ENCODE data around the gene RMDN2. TPM values are rescaled to one million over a fixed set of nuclear protein-coding genes. Genes with fewer than 3 reads are reported as not detected.

The RMDN2 gene
- total RNA-seq, 2 donors from 2014 or later, result 3.9 to 4.9 TPM

DNA sequence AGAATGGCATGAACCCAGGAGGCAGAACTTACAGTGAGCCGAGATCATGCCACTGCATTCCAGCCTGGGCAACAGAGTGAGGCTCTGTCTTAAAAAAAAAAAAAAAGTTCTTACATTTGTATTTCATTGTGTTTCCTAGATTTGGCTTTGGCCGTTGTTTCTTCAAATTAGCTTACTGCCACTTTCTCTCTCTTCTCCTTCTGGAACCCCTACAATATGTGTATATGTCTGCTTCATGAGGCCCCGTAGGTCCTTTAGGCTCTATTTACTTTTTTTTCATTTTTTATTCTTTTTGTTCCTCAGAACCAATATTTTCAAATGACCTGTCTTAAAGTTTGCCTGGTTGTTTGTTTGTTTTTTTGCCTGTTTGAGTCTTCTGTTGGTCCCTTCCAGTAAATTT, 41.2 kb downstream of the RMDN2 start:
- Histone ChIP-seq H3K27me3 (ENCODE audit: control insufficient read depth, insufficient read depth, low read length, poor library complexity, severe bottlenecking) (no peaks in the 10 kb centered on the region), H3K4me1 (ENCODE audit: control insufficient read depth, insufficient read depth, low read length) (no peaks in the 10 kb centered on the region), H3K4me3 (ENCODE audit: low read length) (no peak overlapping the region), H3K9ac (ENCODE audit: extremely low read depth, low read length, poor library complexity, severe bottlenecking) (no peak overlapping the region), H3K9me3 (ENCODE audit: control insufficient read depth, low read length) (peaks cover 4% of the 10 kb centered on the region), H3K27ac (ENCODE audit: low read depth, low read length) (no peak overlapping the region), H3K36me3 (ENCODE audit: control insufficient read depth, insufficient read depth, low read length) (no peaks in the 10 kb centered on the region)
- no peak overlapping the region for H3K4me3 Mint-ChIP-seq
- TF ChIP-seq, protein P1, sequence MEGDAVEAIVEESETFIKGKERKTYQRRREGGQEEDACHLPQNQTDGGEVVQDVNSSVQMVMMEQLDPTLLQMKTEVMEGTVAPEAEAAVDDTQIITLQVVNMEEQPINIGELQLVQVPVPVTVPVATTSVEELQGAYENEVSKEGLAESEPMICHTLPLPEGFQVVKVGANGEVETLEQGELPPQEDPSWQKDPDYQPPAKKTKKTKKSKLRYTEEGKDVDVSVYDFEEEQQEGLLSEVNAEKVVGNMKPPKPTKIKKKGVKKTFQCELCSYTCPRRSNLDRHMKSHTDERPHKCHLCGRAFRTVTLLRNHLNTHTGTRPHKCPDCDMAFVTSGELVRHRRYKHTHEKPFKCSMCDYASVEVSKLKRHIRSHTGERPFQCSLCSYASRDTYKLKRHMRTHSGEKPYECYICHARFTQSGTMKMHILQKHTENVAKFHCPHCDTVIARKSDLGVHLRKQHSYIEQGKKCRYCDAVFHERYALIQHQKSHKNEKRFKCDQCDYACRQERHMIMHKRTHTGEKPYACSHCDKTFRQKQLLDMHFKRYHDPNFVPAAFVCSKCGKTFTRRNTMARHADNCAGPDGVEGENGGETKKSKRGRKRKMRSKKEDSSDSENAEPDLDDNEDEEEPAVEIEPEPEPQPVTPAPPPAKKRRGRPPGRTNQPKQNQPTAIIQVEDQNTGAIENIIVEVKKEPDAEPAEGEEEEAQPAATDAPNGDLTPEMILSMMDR (conservative IDR thresholded peaks at IDR 0.05), result no peak
- H3K4me1 Mint-ChIP-seq, result peaks cover 4% of the 10 kb centered on the region
- H3K36me3 Mint-ChIP-seq (ENCODE audit: low read depth), result peaks cover 6% of the 10 kb centered on the region
- no peaks in the 10 kb centered on the region for H3K27me3 Mint-ChIP-seq (ENCODE audit: insufficient read depth)
- WGBS, 2 experiments (ENCODE audit: insufficient coverage in 1 of 2, insufficient read length in 1 of 2), result 89 to 100% methylated on average over 1 to 3 of the region's 3 CpGs
- DNase-seq, result no peak
- peaks cover 23% of the 10 kb centered on the region for H3K9me3 Mint-ChIP-seq
- no peak overlapping the region for H3K27ac Mint-ChIP-seq

DNA sequence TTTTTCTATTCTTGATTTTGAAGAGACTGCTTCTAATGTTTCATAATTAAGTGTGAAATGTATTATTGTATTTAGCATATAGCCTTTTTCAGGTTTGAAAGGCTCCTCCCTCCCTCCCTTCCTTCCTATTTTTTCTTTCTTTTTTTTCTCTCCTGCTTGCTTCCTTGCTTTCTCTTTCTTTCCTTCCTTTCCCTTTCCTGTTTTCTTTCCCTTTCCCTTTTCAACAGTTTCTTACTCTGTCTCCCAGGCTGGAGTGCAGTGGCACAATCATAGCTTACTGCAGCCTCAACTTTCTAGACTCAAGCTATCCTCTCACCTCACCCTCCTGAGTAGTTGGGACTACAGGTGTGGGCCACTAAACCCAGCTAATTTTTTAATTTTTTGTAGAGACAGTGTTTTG, 44.6 kb downstream of the RMDN2 start:
- H3K27ac Mint-ChIP-seq, result no peak overlapping the region
- H3K36me3 ChIP-seq (ENCODE audit: control insufficient read depth, insufficient read depth, low read length), result no peaks in the 10 kb centered on the region

DNA sequence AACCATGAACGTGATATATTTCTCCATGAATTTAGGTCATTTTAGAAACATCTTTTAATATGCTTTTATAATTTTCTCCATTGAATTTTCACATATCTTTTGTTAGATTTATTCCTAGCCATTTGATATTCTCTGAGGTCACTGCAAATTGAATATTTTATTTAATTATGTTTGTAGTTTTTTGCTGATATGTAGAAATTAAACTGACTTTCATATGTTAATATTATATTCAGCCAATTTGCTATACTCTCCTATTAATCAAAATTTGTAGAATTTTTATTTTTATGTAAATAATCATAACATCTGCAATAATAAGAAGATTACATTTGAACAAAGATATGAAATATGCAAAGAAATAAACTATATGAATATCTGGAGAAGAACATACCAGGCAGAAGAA, 46.9 kb downstream of the RMDN2 start:
- Histone ChIP-seq H3K4me3 (ENCODE audit: low read length) (no peak overlapping the region), H3K4me1 (ENCODE audit: control insufficient read depth, insufficient read depth, low read length) (no peaks in the 10 kb centered on the region), H3K27me3 (ENCODE audit: control insufficient read depth, insufficient read depth, low read length, poor library complexity, severe bottlenecking) (no peaks in the 10 kb centered on the region), H3K9ac (ENCODE audit: extremely low read depth, low read length, poor library complexity, severe bottlenecking) (no peak overlapping the region), H3K27ac (ENCODE audit: low read depth, low read length) (no peak overlapping the region), H3K36me3 (ENCODE audit: control insufficient read depth, insufficient read depth, low read length) (no peaks in the 10 kb centered on the region), H3K9me3 (ENCODE audit: control insufficient read depth, low read length) (no peaks in the 10 kb centered on the region)
- Mint-ChIP-seq H3K4me1 (no peaks in the 10 kb centered on the region), H3K9me3 (peaks cover 3% of the 10 kb centered on the region), H3K36me3 (ENCODE audit: low read depth) (peaks cover 2% of the 10 kb centered on the region), H3K27ac (no peak overlapping the region), H3K4me3 (no peak overlapping the region), H3K27me3 (ENCODE audit: insufficient read depth) (no peaks in the 10 kb centered on the region)
- no peak for DNase-seq
- WGBS, 2 experiments (ENCODE audit: insufficient coverage in 1 of 2, insufficient read length in 1 of 2), result 100% methylated on average over 1 of the region's 1 CpG; no CpG with 5 or more reads in 1 of the 2 experiments
- TF ChIP-seq, protein P1 (conservative IDR thresholded peaks at IDR 0.05), result no peak

More for the DNA sequence above, 44.6 kb downstream of the RMDN2 start:
- peaks cover 9% of the 10 kb centered on the region for H3K9me3 Mint-ChIP-seq
- no peak overlapping the region for H3K9ac ChIP-seq (ENCODE audit: extremely low read depth, low read length, poor library complexity, severe bottlenecking)
- no peaks in the 10 kb centered on the region for H3K36me3 Mint-ChIP-seq (ENCODE audit: low read depth)
- no peak for DNase-seq
- no peaks in the 10 kb centered on the region for H3K9me3 ChIP-seq (ENCODE audit: control insufficient read depth, low read length)
- no peak overlapping the region for H3K4me3 ChIP-seq (ENCODE audit: low read length)
- H3K27me3 Mint-ChIP-seq (ENCODE audit: insufficient read depth), result no peaks in the 10 kb centered on the region
- no peak overlapping the region for H3K4me3 Mint-ChIP-seq
- no peaks in the 10 kb centered on the region for H3K4me1 Mint-ChIP-seq
- TF ChIP-seq, protein P1 (conservative IDR thresholded peaks at IDR 0.05), result no peak
- no peaks in the 10 kb centered on the region for H3K4me1 ChIP-seq (ENCODE audit: control insufficient read depth, insufficient read depth, low read length)
- no peaks in the 10 kb centered on the region for H3K27me3 ChIP-seq (ENCODE audit: control insufficient read depth, insufficient read depth, low read length, poor library complexity, severe bottlenecking)
- H3K27ac ChIP-seq (ENCODE audit: low read depth, low read length), result no peak overlapping the region
